Hepatocyte (in vitro differentiated cells): ENCODE results near the gene SLC35E1.
"Not testable (repeated sequence)": the region's sequence is repeated elsewhere in the genome, so short reads cannot be mapped to it uniquely, and the experiment has no call there.

Experiments used
- CTCF ChIP-seq: fragments of 200-600 bp; sonication (generic); IDR thresholded peaks from 2 replicates; pipeline ENCODE4 v1.5.1; 2016; ENCODE audit warnings: antibody characterized with exemption, mild to moderate bottlenecking; ENCODE audit not compliant: poor library complexity
- EZH2 ChIP-seq: fragments of 200-600 bp; sonication (generic); IDR thresholded peaks from 2 replicates; pipeline ENCODE4 v1.6.1; 2016; ENCODE audit warnings: antibody characterized with exemption, mild to moderate bottlenecking, borderline replicate concordance
- EZH2phosphoT487 ChIP-seq: fragments of 200-600 bp; sonication (generic); IDR thresholded peaks from one replicate; pipeline ENCODE4 v1.6.1; 2018; ENCODE audit warnings: antibody characterized with exemption, mild to moderate bottlenecking, low read depth, moderate library complexity; ENCODE audit not compliant: unreplicated experiment, severe bottlenecking

GRCh38 chr19:16512611-16513010 is 59.6 kb downstream of the SLC35E1 start:
- TF ChIP-seq CTCF, EZH2, EZH2phosphoT487: not testable (repeated sequence)
